Colon (tissue), 2 donors: ENCODE data around the gene DAP3.
"Not testable (repeated sequence)": the region's sequence is repeated elsewhere in the genome, so short reads cannot be mapped to it uniquely, and the experiment has no call there.

Source experiments
- FAIRE-seq: peaks from 2 replicates; lab custom pipeline; 2012; peaks lifted over from hg19 to GRCh38; lab: Jason Lieb, UNC
- donor health status: control.
- donor health status: control.

The DAP3 gene

DNA sequence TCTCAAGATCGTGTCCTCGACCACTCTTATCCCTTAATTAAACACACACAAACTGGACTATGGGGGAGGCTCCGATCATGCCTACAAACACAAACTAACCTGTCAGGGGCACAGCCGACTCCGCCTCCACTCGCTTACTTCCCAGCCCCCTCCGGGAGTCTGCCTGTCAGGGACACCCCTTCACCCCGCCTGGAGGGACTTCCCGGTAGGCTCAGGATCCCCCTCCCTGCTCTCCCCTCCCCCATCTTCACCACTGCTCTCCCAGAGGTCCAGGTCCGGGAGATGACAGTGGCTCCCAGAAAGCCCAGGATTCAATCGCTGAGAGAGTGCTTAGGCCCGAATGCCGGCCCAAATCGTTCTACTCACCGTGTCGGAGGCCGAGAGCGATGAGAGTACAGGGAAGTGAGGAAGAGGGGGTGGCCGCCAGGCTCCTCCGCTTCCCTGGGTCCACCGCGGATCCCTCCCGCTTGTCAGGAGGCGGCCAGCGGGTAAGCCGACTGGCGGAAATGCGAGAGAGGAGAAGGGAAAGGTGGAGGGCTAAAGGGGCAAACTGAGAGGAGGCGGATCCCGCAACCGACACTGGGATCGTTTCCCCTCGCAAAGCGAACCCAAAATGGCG is 1.1 kb upstream of the DAP3 start:
- FAIRE-seq, result not testable (repeated sequence)

DNA sequence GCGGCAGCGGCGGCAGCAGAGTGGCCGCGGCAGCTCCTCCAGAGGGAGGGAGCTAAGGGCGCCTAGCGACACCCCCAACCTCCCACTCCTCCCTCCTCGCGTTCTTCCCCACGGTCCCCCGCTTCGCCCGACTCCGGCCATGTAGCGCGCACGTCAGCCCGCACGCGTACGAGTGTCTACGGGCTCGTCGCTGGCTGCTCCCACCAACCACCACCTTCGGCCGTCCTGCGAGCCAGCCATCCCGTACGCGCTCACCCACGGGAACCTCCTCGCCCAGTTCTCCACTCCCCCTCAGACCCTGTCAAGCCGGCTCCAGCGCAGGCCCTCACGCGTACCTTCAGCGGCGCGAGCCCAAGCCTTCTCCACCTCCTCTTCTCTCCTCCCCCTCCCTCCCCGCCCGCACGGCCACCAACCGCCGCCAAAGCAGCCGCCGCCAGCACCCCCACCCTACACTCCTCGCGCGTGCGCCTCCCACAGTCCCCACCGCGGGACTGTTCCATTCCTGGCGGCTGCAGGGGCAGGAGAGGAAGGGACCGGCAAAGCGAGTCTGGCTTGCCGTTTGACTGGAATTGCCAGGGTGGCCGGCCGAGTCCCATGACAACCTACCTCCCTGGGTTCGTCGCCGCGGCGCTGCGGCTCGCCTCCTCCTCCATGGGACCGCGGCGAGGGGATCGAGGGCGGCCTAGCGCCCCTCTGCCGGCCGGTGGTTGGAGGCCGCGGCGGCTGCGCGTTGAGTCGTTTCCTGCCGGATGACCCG is 389 bp upstream of the DAP3 start, which contains the start of gene YY1AP1:
TSS of gene YY1AP1 (minus strand) at position 451 of the 757 bp plus-strand sequence. CDS start 8,338 bp downstream, outside the sequence.
- FAIRE-seq, result no peak

DNA sequence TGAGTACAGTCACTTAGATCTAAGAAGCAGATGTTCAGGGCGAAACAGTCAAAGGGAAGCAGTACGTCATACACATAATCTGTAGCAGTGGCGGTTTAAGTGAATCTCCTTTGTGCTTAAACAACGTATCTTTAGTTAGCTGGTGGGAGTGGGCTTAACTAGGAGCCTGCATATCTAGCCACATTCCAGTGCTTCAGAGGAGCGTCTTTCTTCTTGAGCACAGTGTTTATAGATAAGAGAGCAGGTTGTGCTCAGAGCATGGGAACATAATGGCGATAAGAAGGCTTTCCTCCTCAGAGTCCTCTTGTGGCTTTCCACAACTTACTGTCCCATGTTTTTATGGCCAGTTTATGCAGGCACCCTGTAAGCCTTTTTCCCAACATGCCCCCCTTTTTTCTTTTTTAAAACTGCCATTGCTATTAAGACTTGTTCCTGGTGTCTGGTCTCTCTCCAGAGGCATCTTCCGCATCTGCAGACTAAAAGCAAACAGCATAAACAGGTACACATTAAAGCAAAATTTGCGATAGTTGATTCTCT is 3.2 kb downstream of the DAP3 start:
- no peak for FAIRE-seq

DNA sequence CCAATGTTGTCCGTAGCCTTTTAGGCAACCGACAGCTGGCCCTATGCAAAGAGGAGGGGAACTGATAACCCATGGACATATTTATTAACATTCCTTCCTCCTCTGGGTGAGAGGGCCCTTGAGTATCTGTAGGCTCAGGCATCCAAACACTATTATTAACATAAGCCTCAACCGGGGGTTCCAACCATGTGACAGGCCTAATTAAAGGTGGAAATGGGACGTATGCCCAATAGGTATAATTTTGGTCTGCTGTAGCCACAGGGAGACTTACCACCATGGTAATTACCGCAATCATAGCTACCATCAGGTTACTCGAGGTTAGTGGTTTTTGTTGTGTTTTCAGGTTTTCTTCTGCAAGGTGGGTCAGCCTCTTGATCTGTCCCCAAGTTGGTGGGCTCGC is 5.3 kb downstream of the DAP3 start:
- FAIRE-seq, result no peak

DNA sequence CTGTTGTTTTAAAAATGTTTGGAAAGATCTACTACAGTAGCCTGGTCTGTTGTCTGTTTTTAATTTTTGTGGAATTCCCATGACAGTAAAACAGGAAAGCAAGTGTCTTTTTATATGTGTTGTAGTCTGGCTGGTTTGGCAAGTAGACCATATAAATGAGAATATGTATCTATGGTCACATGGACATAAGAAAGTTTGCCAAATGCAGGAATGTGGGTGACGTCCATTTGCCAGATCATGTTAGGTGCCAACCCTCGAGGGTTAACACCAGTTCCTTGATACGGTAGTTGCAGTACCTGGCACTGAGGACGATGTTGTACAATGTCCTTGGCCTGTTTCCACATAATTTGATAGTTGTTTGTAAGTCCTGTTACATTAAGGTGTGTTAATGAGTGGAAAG is 6.2 kb downstream of the DAP3 start:
- FAIRE-seq, result no peak

DNA sequence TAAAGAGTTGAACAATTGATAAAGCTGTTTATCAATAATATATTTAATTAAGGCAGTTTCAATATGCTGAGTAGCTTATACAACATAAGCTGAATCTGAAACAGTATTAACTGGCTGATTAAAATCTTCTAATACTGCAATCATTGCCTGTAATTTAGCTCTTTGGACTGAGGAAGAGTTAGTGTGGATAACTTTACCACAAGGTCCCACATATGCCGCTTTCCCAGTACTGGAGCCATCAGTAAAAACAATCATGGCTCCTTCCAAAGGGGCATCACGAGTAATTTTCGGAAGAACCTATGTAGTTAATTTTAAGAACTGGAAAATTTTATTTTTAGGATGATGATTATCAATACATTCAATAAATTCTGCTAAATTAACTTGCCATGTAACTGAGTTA is 6.7 kb downstream of the DAP3 start:
- no peak for FAIRE-seq

DNA sequence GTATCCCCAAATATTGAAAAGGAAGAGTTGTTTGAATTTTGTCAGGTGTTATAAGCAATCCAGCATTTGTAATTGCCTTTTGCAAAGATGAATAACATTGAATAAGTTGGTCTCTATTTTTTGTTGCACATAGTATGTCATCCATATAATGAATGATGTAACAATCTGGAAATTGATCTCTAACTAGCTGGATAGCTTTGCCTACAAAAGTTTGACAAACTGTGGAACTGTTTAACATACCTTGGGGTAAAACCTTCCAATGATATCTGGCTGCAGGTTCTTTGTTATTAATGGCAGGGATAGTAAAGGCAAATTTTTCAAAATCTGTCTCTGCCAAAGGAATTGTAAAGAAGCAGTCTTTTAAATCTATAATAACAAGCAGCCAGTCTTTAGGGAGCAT is 7.6 kb downstream of the DAP3 start:
- no peak for FAIRE-seq

DNA sequence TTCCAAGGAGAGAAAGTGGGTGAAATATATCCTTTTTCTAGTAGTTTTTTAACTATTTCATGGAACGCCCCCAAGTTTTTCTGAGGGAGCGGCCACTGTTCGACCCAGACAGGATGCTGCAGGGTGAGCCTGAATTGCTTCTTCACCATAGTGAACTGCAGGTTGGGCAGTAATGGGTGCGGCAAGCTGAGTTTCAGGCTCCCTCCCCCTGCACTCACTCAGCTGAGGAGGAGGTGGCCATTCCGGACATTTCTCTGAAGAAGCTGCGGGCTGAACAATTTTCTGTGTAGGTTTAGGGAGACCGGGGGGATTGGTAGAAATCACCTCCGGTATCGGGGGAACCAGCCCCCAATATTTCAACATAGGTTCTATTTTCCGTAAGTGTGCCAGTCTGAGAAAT is 8.2 kb downstream of the DAP3 start:
- FAIRE-seq, result no peak

DNA sequence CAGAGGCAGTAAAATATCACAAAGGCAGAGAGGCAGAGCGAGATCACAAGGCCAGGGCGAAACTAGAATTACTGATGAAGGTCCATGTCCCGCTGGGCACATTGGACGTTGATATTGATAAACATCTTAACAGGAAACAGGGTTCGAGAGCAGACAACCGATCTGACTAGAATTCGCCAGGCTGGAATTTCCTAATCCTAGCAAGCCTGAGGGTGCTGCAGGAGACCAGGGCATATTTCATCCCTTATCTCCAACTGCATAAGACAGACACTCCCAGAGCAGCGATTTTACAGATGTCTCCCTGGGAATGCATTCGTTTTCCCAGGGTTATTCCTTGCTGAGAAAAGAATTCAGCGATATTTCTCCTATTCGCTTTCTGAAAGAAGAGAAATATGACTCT is 8.7 kb downstream of the DAP3 start:
- FAIRE-seq, result not testable (repeated sequence)

DNA sequence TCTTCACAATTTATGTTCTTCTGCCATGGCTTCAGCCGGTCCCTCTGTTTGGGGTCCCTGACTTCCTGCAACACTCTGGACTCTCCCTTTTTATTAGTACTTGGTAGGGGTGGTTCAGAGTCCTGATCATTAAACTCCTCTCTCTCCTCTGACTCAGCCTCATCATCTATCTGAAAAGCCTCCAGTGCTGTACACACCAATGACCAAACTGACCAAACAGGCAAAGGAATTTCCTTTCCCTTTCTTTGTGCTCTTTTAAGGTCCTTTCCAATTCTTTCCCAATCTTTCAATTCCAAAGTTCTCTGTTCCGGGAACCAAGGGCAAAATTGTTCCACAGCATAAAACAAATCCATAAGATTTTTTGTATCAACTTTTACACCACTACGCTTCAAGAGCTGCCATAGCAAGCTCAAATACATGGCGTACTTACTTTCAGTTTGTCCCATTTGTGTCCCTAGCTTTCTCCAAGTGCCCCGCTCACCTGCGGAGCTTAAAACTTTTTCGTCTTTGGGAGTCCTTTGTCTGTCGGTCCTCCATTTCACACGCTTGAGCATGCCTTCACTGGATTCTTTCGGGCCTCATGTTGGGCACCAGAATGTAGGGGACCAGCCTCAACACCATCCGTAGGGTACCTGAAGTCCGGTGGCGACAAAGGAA is 9.6 kb downstream of the DAP3 start:
- FAIRE-seq, result no peak

DNA sequence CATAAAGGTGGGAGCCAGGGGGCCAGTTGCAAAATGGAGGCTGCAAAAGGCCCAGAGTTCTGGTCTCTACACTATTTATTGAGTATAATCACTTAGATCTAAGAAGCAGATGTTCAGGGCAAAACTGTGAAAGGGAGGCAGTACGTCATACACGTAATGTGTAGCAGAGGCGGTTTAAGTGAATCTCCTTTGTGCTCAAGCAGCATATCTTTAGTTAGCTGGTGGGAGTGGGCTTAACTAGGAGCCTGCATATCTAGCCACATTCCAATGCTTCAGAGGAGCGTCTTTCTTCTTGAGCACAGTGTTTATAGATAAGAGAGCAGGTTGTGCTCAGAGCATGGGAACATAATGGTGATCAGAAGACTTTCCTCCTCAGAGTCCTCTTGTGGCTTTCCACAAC is 10.2 kb downstream of the DAP3 start:
- not testable (repeated sequence) for FAIRE-seq

DNA sequence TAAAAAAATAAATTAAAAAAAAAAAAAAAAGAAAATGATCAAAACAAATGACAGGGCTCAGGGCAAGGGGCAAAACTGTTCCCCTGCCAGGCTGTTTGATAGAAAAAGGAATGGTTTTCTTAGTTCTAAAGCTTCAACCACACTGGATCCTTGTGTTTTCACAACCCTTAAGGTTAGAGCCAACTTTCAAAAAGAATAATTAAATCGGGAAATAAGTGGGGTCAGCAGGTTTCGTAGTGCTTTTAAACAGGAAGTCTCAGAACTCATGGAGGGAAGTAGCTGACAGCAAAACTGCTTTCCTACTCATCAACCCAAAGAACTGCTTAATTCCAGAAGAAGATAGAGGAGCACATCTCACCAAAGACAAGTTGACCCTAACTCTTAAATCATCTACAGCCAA is 12.8 kb downstream of the DAP3 start:
- not testable (repeated sequence) for FAIRE-seq

DNA sequence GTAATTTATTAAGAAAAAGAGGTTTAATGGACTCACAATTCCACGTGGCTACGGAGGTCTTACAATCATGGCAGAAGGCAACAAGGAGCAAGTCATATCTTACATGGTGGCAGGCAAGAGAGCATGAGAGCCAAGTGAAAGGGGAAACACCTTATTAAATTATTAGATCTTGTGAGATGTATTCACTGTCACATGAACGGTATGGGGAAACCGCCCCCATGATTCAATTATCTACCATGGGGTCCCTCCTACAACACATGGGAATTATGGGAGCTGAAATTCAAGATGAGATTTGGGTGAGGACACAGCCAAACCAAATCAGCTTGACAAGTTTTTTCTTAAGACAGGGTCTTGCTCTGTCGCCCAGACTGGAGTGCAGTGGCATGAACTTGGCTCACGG is 14.3 kb downstream of the DAP3 start:
- FAIRE-seq, result no peak

DNA sequence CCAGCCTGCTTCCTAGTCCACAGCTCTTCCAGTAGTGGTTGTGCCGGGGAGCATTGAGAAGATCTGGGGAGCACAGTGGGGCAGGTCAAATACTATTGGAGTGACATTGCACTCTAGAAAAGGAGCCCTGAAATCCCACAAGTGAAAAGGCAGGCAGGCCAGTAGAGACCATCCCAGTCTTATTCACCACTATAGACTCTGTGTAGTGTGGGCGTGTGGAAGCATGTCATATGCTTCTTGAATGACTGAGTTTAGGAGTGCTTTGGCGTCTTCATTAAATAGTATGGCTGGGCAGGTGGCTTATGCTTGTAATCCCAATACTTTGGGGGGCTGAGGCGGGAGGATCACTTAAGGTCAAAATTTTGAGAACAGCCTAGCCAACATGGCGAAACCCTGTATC is 15.5 kb downstream of the DAP3 start:
- FAIRE-seq, result not testable (repeated sequence)

DNA sequence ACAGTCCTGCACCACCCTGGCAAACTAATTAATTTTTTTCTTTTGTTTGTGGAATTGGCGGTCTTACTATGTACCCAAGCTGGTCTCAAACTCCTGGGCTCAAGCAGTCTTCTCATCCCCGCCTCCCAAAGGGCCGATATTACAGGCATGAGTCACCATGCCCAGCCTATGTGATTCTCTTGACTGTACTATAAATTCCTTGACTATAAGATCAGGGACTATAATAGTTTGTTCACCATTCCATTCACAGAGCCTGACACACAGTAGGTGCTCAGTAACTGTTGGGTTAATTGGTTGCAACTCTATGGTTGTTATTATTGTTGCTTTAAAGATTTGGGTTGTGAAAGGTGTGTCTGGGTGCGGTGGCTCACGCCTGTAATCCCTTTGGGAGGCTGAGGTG is 17.2 kb downstream of the DAP3 start:
- FAIRE-seq, result no peak

DNA sequence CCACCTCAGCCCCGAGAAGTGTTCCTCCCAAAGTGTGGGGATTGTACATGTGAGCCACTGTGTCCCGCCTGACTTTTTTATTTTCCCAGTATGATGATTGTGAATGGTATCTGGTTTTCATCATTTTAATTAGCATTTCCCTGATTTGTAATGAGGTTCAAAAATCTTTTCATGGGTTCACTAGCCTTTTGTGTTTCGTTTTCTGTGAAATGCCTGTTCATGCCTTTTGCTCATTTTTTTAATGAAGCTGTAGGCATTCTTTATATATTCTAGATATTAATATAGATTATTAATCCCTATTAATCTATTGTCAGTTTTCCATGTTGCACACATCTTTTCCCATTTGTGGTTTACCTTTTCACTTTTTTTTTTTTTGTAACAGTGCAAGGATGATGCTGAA is 20.5 kb downstream of the DAP3 start:
- FAIRE-seq, result no peak

DNA sequence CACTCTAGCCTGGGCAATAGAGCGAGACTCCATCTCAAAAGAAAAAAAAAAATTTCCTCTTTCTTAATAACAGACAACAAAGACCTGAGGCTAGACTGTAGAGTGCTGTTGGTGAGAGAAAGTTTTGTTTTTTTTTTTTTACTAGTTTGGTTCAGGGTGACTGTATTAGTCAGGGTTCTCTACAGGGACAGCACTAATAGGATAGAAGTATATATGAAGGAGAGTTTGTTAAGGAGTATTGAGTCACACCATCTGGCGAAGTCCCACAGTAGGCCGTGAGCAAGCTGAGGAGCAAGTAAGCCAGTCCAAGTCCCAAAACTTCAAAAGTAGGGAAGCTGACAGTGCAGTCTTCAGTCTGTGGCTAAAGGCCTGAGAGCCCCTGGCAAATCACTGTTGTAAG is 22.6 kb downstream of the DAP3 start:
- not testable (repeated sequence) for FAIRE-seq

DNA sequence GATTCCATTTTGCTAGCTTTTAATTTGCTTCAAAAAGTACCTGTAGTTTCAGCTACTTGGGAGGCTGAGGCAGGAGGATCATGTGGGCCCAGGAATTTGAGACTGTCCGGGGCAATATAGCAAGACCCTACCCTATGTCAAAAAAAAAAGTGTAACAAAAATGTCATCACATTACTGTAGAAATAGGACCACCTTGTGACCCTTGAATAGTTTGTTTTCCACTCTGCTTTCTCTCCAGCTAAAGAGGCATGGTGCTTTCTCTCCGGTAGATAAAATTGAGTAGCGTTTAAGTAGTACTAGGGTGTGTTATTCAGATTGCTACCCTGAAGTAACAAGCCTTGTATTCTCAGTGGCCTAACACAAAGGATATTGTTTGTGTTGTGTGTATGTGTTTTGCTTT is 23.7 kb downstream of the DAP3 start:
- FAIRE-seq, result not testable (repeated sequence)

DNA sequence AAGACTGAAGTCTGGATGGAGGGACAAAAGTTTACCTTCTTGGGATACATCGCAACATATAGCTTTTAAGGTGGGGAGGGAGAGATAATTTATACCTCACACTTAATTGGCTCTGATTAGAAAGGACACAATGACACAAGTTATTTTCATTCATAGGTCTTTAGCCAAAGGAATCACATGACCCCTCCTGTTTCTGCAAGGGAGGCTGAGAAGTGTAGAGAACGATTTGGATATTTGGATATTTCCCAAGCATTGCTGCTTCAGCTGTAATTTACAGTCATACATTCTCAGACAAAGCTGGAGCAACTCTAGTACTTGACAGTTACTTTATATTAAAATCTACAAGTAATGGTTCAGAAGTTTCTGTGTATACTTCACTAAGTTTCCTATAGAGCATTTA is 24.2 kb downstream of the DAP3 start:
- FAIRE-seq, result no peak

DNA sequence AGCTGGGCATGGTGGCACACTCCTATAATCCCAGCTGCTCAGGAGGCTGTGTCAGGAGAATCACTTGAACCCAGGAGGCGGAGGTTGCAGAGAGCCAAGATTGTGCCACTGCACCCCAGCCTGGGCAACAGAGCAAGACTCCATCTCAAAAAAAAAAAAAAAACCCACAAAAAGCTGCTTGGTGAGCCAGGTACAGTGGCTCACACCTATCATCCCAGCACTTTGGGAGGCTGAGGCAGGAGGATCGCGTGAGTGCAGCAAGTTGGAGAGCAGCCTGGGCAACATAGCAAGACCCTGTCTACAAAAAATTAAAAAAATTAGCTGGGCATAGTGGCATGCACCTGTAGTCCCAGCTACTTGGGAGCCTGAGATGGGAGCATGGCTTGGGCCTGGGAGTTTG is 26.2 kb downstream of the DAP3 start:
- not testable (repeated sequence) for FAIRE-seq

DNA sequence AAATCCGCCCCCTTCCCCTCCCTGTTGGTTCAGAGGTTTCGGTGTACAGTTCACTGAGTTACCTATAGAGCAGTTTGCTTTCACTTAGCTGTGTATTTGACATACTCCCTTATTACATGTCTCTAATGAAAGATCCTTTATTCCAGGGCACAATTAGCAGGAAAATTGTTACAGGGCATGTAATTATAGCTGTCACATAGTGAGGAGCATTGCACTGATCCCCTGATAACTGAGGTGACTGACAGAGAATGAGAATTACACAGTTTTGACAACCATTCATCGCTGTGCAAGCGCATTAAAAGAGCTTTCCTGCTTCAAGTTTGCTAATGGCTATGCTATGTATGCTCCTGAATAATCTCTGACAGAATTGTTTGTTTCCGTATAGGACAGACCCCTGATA is 26.9 kb downstream of the DAP3 start:
- FAIRE-seq, result no peak

DNA sequence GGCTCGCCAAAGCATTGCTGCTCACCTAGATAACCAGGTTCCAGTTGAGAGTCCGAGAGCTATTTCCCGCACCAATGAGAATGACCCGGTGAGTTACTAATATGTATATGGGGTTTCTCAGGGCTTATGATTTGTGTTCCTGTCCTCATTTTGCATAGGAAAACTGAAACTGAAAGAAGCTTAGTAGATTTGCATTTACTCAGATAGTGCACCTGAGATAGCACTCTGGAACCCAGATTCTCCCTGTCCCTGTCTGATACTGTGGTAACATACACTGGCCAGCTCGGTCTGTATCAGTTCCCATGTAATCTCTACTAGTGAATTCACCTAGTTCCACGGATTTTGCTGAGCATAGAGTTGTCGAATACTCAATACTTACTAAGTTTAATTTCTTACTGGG is 28.1 kb downstream of the DAP3 start:
- FAIRE-seq, result no peak

DNA sequence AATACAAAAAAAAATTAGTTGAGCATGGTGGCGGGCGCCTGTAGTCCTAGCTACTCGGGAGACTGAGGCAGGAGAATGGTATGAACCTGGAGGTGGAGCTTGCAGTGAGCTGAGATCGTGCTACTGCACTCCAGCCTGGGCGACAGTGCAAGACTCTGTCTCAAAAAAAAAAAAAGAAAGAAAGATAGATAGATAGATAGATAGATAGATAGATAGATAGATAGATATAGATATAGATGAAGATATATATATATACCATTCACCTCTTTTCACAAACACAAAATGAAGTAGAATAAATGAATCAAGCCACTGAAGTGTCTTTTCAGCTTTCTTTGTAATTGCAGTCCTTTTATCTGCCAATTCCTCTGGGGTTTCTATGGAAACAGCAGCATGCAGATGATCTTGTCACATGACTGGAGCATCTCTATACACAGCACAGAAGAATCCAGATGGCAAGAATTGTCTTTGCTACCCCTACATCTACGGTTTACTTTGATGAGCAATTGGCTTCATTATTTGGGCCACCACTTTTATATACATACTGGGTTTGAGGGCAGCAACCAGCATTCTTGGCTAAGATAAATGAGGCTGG is 29.7 kb downstream of the DAP3 start:
- FAIRE-seq, result not testable (repeated sequence)
